Tongue (tissue), 2 donors: ENCODE measurements around the gene SARDH. TPM values are rescaled to one million over a fixed set of nuclear protein-coding genes. Genes with fewer than 3 reads are reported as not detected.

Experiments used
- DNase-seq: peaks from one replicate; pipeline ENCODE4 v3.0.0-alpha.2; 2015
- total RNA-seq: library from RNA; depleted of rRNA; stranded (reverse); fragments of >200 nt; gene quantifications from one replicate; pipeline ENCODE4 v1.2.3, GENCODE V29; 2014

The SARDH gene
- total RNA-seq, 1 donor from 2014 or later, result 8.0 TPM

DNA sequence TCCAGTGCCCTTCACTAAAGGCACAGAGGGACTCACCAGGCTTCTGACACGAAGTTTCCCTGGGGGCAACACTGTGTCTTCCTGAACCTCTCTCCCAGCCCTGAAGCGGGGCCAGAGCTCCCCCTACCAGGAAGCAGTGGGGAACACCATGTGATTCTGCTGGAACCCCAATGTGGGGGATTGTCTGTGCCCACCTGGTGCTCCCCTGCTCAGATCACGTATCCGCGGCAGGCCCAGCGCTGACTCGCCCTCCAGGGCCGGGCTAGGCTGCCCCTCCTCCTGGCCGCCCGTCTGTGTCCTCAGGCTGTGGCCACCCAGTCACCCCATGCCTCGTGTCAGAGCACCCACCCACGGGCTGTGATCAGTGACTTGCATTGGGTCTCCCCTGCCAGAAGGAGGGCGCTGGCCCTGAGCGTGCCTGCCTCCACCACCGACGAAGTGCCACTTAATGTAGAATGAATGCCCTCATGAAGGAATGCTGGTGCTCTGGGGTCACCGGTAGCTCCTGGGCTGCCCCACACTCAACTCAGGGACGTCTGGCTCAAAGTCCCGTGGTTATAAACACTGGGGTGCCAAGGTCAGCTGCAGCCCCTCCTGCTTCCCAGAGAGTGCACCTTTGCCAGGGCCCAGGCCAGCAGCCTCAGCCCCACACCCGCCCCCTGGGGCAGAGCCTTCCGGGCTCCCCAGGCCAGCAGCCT is 22.1 kb downstream of the SARDH start:
- DNase-seq, result peak; percentile 63

GRCh38 chr9:133715295-133715865 is 22.8 kb downstream of the SARDH start:
- no peak for DNase-seq

- DNase-seq, result peak; percentile 72
These were observed 23.4 kb downstream of the SARDH start for GRCh38 chr9:133714606-133715294.

DNA sequence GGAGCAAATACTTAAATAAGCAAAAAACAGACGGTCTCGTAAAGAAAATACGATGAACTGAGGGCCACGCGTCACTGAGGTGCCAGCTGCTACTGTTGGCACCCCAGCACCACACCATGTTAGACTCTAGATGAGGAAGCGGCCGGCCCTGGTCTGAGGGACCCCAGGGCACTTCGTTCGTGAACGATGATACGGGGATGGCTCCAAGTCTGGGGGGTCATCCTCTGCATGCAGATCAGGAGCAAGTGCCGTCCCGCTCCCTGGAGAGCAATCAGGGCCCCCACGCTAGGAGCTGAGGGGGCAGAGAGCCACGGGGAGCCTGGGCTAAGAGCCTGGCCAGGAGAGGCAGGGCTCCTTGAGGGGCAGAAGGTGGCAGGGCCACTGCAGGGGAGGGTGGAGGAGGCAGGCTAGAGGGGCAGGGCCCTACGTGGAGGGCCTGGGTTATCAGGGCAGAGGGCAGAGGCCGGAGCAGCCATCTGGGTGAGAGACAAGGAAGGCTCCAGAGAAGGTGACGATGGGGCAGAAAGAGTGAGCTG is 24.1 kb downstream of the SARDH start:
- no peak for DNase-seq

- no peak for DNase-seq
These were observed 24.8 kb downstream of the SARDH start for GRCh38 chr9:133713150-133713959.

DNA sequence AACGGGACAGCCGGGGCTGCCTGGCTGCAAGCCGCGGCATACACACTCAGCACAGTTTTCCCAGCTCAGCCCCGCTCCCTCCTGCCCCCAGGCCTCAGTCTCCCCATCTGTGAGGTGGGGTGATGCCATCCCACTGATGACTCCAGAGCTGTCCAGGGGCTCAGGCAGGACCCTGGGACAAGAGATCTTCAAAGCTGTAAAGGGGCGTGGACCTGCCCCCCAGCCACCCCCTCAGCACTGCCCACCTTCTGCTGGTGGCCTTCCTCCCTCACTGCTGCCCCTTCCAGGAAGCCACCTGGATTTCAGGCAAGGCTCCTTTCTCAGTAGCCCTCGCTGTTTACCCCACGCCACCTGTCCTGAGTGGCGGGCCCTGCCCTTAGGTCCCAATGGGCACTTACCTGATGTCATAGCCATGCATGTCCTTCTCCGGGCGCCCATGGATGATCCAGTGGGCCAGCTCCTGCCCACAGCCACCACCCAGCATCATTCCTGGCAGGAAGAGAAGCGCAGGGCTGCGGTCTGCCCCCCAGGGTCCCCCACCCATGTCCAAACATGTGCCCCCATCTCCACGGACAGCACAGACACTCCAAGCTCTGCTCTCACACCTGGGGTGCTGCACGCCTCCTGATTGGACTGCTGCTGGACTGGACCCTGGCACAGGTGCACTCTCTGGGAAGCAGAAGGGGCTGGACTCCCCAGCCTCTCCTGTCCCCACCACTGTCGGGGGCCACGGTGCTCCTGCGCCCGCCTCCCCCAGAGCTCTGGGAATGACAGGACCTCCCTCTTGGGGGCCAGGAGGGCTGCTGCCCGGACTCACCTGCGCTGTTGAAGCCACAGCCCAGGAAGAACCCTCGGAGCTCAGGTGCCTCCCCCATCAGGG is 25.7 kb downstream of the SARDH start:
- no peak for DNase-seq

GRCh38 chr9:133711428-133712220 is 26.5 kb downstream of the SARDH start:
- DNase-seq, result no peak

- DNase-seq, result peak; percentile 71
These were observed 27.3 kb downstream of the SARDH start for GRCh38 chr9:133710661-133711427.

GRCh38 chr9:133709691-133710571 is 28.2 kb downstream of the SARDH start:
- DNase-seq, result no peak

DNA sequence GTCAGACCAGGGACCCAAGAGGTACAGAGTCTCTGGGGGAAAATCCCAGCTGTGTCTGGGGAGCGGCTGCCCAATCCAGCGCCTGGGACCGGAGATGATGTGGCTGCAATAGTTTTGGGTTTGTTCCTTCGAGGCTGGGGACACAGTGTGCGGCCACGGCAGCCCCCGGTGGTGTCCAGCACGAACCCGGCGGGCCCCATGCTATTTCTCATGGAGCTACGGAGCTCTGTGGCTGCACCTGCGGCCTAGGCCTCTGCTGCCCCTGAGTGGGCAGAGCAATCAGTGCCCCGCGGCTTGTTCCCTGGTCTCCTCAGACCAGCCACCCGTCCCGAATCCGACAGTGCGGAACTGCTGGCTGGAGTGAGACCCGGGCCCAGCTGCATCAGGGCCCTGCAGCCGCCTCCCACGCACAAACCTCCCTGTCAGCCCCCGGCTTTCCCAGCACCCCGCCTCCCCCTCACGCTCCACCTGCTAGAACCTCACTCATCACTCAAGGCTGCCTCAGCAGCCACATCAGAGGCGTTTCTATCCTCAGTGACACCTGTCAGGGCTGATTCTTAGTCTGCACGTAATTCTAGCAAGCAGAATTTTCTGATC is 29.0 kb downstream of the SARDH start:
- peak; percentile 75 for DNase-seq

- DNase-seq, result no peak
These were observed 29.7 kb downstream of the SARDH start for GRCh38 chr9:133708246-133709014.

GRCh38 chr9:133707763-133708245 is 30.3 kb downstream of the SARDH start:
- no peak for DNase-seq

- peak; percentile 25 for DNase-seq
These were observed 30.9 kb downstream of the SARDH start for GRCh38 chr9:133707065-133707762.

GRCh38 chr9:133706307-133707050 is 31.7 kb downstream of the SARDH start:
- DNase-seq, result no peak

GRCh38 chr9:133705576-133705975 is 32.6 kb downstream of the SARDH start:
- DNase-seq, result no peak

DNA sequence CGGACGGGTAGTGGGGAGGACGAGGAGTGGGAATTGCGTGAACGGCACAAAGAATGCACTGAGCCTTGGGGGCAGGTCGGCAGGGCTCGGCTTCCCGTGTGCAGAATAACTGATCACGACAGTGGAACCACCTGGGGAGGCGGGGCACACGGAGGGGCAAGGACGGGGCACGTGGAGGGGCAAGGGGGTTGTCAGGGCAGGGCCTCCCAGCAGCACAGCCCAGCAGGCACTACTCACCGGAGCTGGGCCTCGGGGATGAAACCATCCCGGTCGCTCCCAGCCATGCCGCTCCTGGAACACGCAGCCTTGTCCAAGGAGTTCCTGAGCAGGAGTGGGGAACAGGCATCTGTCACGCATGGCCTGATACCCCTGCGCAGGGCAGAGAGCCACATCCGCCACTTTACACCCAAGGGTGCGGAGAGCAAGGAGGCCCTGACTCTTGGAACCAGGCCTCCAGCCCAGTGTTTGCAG is 33.4 kb downstream of the SARDH start:
- DNase-seq, result no peak
